HG02981 (cell line): ENCODE data around the gene ADAM19.

Experiments used
- ATAC-seq: cut with Tn5 transposase; IDR thresholded peaks from one replicate; pipeline ENCODE4 v1.9.1; 2021; ENCODE audit warnings: mild to moderate bottlenecking, moderate library complexity; ENCODE audit not compliant: unreplicated experiment

ADAM19 gene

GRCh38 chr5:157597277-157597676 lies 21.7 kb upstream of the ADAM19 start:
- no peak for ATAC-seq

GRCh38 chr5:157596487-157596886 lies 20.9 kb upstream of the ADAM19 start:
- peak; percentile 71 for ATAC-seq

GRCh38 chr5:157594675-157595459 lies 19.3 kb upstream of the ADAM19 start:
- ATAC-seq, result no peak

- no peak for ATAC-seq
Observed at GRCh38 chr5:157594257-157594656, 18.7 kb upstream of the ADAM19 start.

GRCh38 chr5:157593052-157593757 lies 17.6 kb upstream of the ADAM19 start:
- ATAC-seq, result no peak

GRCh38 chr5:157592594-157592993 lies 17.0 kb upstream of the ADAM19 start:
- no peak for ATAC-seq

- no peak for ATAC-seq
Observed at GRCh38 chr5:157590478-157590877, 14.9 kb upstream of the ADAM19 start.

- ATAC-seq, result no peak
Observed at GRCh38 chr5:157584628-157585027, 9.1 kb upstream of the ADAM19 start.

- peak; percentile 70 for ATAC-seq
Observed at GRCh38 chr5:157582731-157583620, 7.4 kb upstream of the ADAM19 start.

- ATAC-seq, result no peak
Observed at GRCh38 chr5:157581901-157582300, 6.3 kb upstream of the ADAM19 start.

GRCh38 chr5:157578079-157578780 lies 2.7 kb upstream of the ADAM19 start:
- ATAC-seq, result no peak

- ATAC-seq, result no peak
Observed at GRCh38 chr5:157576678-157577077, 1.1 kb upstream of the ADAM19 start.

GRCh38 chr5:157574456-157575380 lies 857 bp downstream of the ADAM19 start:
- ATAC-seq, result no peak

- ATAC-seq, result peak; percentile 92
Observed at GRCh38 chr5:157571357-157571827, 4.2 kb downstream of the ADAM19 start.

- no peak for ATAC-seq
Observed at GRCh38 chr5:157570531-157571200, 4.9 kb downstream of the ADAM19 start.

- no peak for ATAC-seq
Observed at GRCh38 chr5:157568720-157569119, 6.9 kb downstream of the ADAM19 start.

- ATAC-seq, result no peak
Observed at GRCh38 chr5:157568222-157568621, 7.4 kb downstream of the ADAM19 start.

GRCh38 chr5:157566902-157567489 lies 8.6 kb downstream of the ADAM19 start:
- no peak for ATAC-seq
